CD4-positive, alpha-beta T cell treated with Interferon alpha-2 for 1 hour (primary cell): ENCODE measurements around the gene GALNT15.

Experiments used
- DNase-seq, 2 donors: peaks; one replicate each; pipeline ENCODE4 v3.0.0-alpha.2; 2020 to 2022

The GALNT15 gene

GRCh38 chr3:16171009-16171408 is 3.5 kb upstream of the GALNT15 start:
- DNase-seq = no peak

- no peak for DNase-seq
Measured at GRCh38 chr3:16171825-16172224, 2.7 kb upstream of the GALNT15 start.

GRCh38 chr3:16173283-16174025 is 1.0 kb upstream of the GALNT15 start:
- DNase-seq = no peak

GRCh38 chr3:16174026-16174355 is 489 bp upstream of the GALNT15 start:
- no peak for DNase-seq

- DNase-seq = no peak
Measured at GRCh38 chr3:16174976-16175901, 759 bp downstream of the GALNT15 start.

GRCh38 chr3:16176391-16177030 is 2.0 kb downstream of the GALNT15 start:
- no peak for DNase-seq

- no peak for DNase-seq
Measured at GRCh38 chr3:16177382-16177781, 2.9 kb downstream of the GALNT15 start.

- DNase-seq = peak; percentile 27 to 54
Measured at GRCh38 chr3:16177962-16178627, 3.6 kb downstream of the GALNT15 start.

GRCh38 chr3:16178628-16178988 is 4.1 kb downstream of the GALNT15 start:
- no peak for DNase-seq

- DNase-seq = no peak
Measured at GRCh38 chr3:16179261-16179660, 4.8 kb downstream of the GALNT15 start.

- no peak for DNase-seq
Measured at GRCh38 chr3:16179771-16180736, 5.6 kb downstream of the GALNT15 start.

- no peak for DNase-seq
Measured at GRCh38 chr3:16180737-16181134, 6.3 kb downstream of the GALNT15 start.

- peak in 1 of 2 donors; percentile 61 for DNase-seq
Measured at GRCh38 chr3:16181361-16181760, 6.9 kb downstream of the GALNT15 start.

- no peak for DNase-seq
Measured at GRCh38 chr3:16182183-16182582, 7.7 kb downstream of the GALNT15 start.

- no peak for DNase-seq
Measured at GRCh38 chr3:16182612-16183011, 8.1 kb downstream of the GALNT15 start.

GRCh38 chr3:16183082-16183481 is 8.6 kb downstream of the GALNT15 start:
- no peak for DNase-seq

- DNase-seq = no peak
Measured at GRCh38 chr3:16183601-16184270, 9.3 kb downstream of the GALNT15 start.

GRCh38 chr3:16186086-16186485 is 11.6 kb downstream of the GALNT15 start:
- DNase-seq = no peak

GRCh38 chr3:16186565-16186964 is 12.1 kb downstream of the GALNT15 start:
- DNase-seq = no peak

- DNase-seq = no peak
Measured at GRCh38 chr3:16187213-16187790, 12.8 kb downstream of the GALNT15 start.

- DNase-seq = no peak
Measured at GRCh38 chr3:16188071-16188470, 13.6 kb downstream of the GALNT15 start.
